ENCODE results near the gene NT5C1B.

NT5C1B gene

GRCh38 chr2:18514526-18515461 is 74.6 kb downstream of the NT5C1B start:
- DNase-seq (ENCODE audit: low spot score), result no peak
